Suprapubic skin (tissue), 4 donors: ENCODE results near the gene COL6A3. TPM values are rescaled to one million over a fixed set of nuclear protein-coding genes. Genes with fewer than 3 reads are reported as not detected.

Source experiments
- DNase-seq, 2 donors: peaks; one replicate each; pipeline ENCODE4 v3.0.0-alpha.2; 2019; ENCODE audit warnings: low spot score in 2 of 2
- H3K27ac ChIP-seq: fragments of 200-600 bp; sonication (generic); one replicate; pipeline ENCODE4 v1.5.1; 2019
- H3K27me3 ChIP-seq: fragments of 200-600 bp; sonication (generic); one replicate; pipeline ENCODE4 v1.5.1; 2019
- H3K36me3 ChIP-seq: fragments of 200-600 bp; sonication (generic); one replicate; pipeline ENCODE4 v1.5.1; 2019
- H3K4me1 ChIP-seq: fragments of 200-600 bp; sonication (generic); one replicate; pipeline ENCODE4 v1.5.1; 2019
- H3K4me3 ChIP-seq: fragments of 200-600 bp; sonication (generic); one replicate; pipeline ENCODE4 v1.5.1; 2019; ENCODE audit warnings: mild to moderate bottlenecking
- H3K9me3 ChIP-seq: fragments of 200-600 bp; sonication (generic); one replicate; pipeline ENCODE4 v1.5.1; 2019
- CTCF ChIP-seq, 2 donors: fragments of 200-600 bp in 1 of 2; fragments of 450-650 bp in 1 of 2; sonication (generic) in 1 of 2; IDR thresholded peaks; one replicate each; pipeline ENCODE4 v1.5.1; 2016 to 2019; ENCODE audit warnings: antibody characterized with exemption in 2 of 2, mild to moderate bottlenecking in 1 of 2, moderate library complexity in 1 of 2
- EP300 ChIP-seq: sonication (generic); formaldehyde crosslinking; IDR thresholded peaks from one replicate; pipeline ENCODE4 v1.6.1; 2017; ENCODE audit warnings: antibody characterized with exemption
- POLR2A ChIP-seq, 2 donors: fragments of 450-650 bp; IDR thresholded peaks; one replicate each; pipeline ENCODE4 v1.6.1; 2017; ENCODE audit warnings: antibody characterized with exemption in 2 of 2, mild to moderate bottlenecking in 2 of 2, moderate library complexity in 2 of 2
- POLR2AphosphoS5 ChIP-seq, 3 donors: sonication (generic); formaldehyde crosslinking; IDR thresholded peaks; one replicate each; pipeline ENCODE4 v1.6.1; 2017; ENCODE audit warnings: antibody characterized with exemption in 3 of 3
- WGBS: methylation state at CpG from one replicate; pipeline ENCODE4 v1.1.5; 2018; 5-methylcytosine and 5-hydroxymethylcytosine counted together
- total RNA-seq, 4 donors: library from RNA; depleted of rRNA; stranded (reverse); fragments of >200 nt; gene quantifications; one replicate each; pipeline ENCODE4 v1.1.0, GENCODE V29; 2016

Gene COL6A3
- total RNA-seq, 4 donors from 2014 or later = 50.1 to 79.2 (median 66.3) TPM

- no peak overlapping the region for H3K4me3 ChIP-seq
- no peaks in the 10 kb centered on the region for H3K36me3 ChIP-seq
- DNase-seq = peak in 1 of 2 donors; percentile 35
- H3K27me3 ChIP-seq = no peaks in the 10 kb centered on the region
- no peaks in the 10 kb centered on the region for H3K9me3 ChIP-seq
- H3K27ac ChIP-seq = no peak overlapping the region
- H3K4me1 ChIP-seq = peaks cover 4% of the 10 kb centered on the region
- TF ChIP-seq CTCF (IDR thresholded peaks at IDR 0.05) (no peak), POLR2AphosphoS5 (IDR thresholded peaks at IDR 0.05) (no peak), POLR2A (IDR thresholded peaks at IDR 0.05) (no peak), EP300 (no peak)
- WGBS = 97% methylated on average over 2 of the region's 2 CpGs
Measured at GRCh38 chr2:237457388-237457941, 43.5 kb upstream of the COL6A3 start.

- no peak overlapping the region for H3K27ac ChIP-seq
- no peaks in the 10 kb centered on the region for H3K27me3 ChIP-seq
- no peak overlapping the region for H3K4me3 ChIP-seq
- peaks cover 4% of the 10 kb centered on the region for H3K4me1 ChIP-seq
- peak in 1 of 2 donors; percentile 69 for DNase-seq
- no peaks in the 10 kb centered on the region for H3K36me3 ChIP-seq
- WGBS = 57% methylated on average over 11 of the region's 11 CpGs
- no peaks in the 10 kb centered on the region for H3K9me3 ChIP-seq
- no peak for TF ChIP-seq POLR2AphosphoS5 (IDR thresholded peaks at IDR 0.05)
- no peak for TF ChIP-seq CTCF (IDR thresholded peaks at IDR 0.05)
- TF ChIP-seq POLR2A (IDR thresholded peaks at IDR 0.05) = no peak
- TF ChIP-seq EP300 = no peak
Measured at GRCh38 chr2:237456200-237456843, 42.4 kb upstream of the COL6A3 start.

- TF ChIP-seq POLR2A (IDR thresholded peaks at IDR 0.05) = no peak
- no peak for TF ChIP-seq CTCF (IDR thresholded peaks at IDR 0.05)
- TF ChIP-seq POLR2AphosphoS5 (IDR thresholded peaks at IDR 0.05) = no peak
- no peak for TF ChIP-seq EP300
- Histone ChIP-seq H3K4me3 (no peak overlapping the region), H3K27ac (no peak overlapping the region), H3K4me1 (peaks cover 4% of the 10 kb centered on the region), H3K27me3 (no peaks in the 10 kb centered on the region), H3K36me3 (no peaks in the 10 kb centered on the region), H3K9me3 (no peaks in the 10 kb centered on the region)
- DNase-seq = no peak
- WGBS = 85% methylated on average over 5 of the region's 5 CpGs
Measured at GRCh38 chr2:237455764-237456163, 41.8 kb upstream of the COL6A3 start.

- TF ChIP-seq CTCF (IDR thresholded peaks at IDR 0.05) = no peak
- no peak for TF ChIP-seq POLR2AphosphoS5 (IDR thresholded peaks at IDR 0.05)
- no peak for TF ChIP-seq EP300
- TF ChIP-seq POLR2A (IDR thresholded peaks at IDR 0.05) = no peak
- no peak overlapping the region for H3K27ac ChIP-seq
- DNase-seq = no peak
- no peaks in the 10 kb centered on the region for H3K9me3 ChIP-seq
- no peaks in the 10 kb centered on the region for H3K27me3 ChIP-seq
- 75% methylated on average over 3 of the region's 3 CpGs for WGBS
- H3K4me3 ChIP-seq = no peak overlapping the region
- H3K36me3 ChIP-seq = no peaks in the 10 kb centered on the region
- H3K4me1 ChIP-seq = peaks cover 11% of the 10 kb centered on the region
Measured at GRCh38 chr2:237453671-237454070, 39.7 kb upstream of the COL6A3 start.

GRCh38 chr2:237452861-237453260 lies 38.9 kb upstream of the COL6A3 start:
- no peaks in the 10 kb centered on the region for H3K9me3 ChIP-seq
- no peak overlapping the region for H3K27ac ChIP-seq
- H3K4me1 ChIP-seq = peaks cover 12% of the 10 kb centered on the region
- no peak for DNase-seq
- H3K4me3 ChIP-seq = no peak overlapping the region
- TF ChIP-seq POLR2AphosphoS5 (IDR thresholded peaks at IDR 0.05) (no peak), CTCF (IDR thresholded peaks at IDR 0.05) (no peak), EP300 (no peak), POLR2A (IDR thresholded peaks at IDR 0.05) (no peak)
- WGBS = 90% methylated on average over 3 of the region's 3 CpGs
- no peaks in the 10 kb centered on the region for H3K36me3 ChIP-seq
- no peaks in the 10 kb centered on the region for H3K27me3 ChIP-seq
